WTC11 (cell line): ENCODE results near the gene SLTM. TPM values are rescaled to one million over a fixed set of nuclear protein-coding genes. Genes with fewer than 3 reads are reported as not detected.

Source experiments
- KAT7 ChIP-seq: sonication (generic); formaldehyde crosslinking; IDR thresholded peaks from 2 replicates; pipeline ENCODE4 v1.8.1; 2023; ENCODE audit warnings: missing genetic modification reagents, mild to moderate bottlenecking, borderline replicate concordance
- total RNA-seq: library from RNA; stranded (reverse); gene quantifications from 3 replicates; pipeline ENCODE4 v1.2.3, GENCODE V29; 2021
- TF ChIP-seq, protein P1 (sequence below): fragments of 250-450 bp; sonication (Bioruptor Pico); IDR thresholded peaks from 2 replicates; pipeline ENCODE4 v2.1.2; 2022; ENCODE audit warnings: mild to moderate bottlenecking, moderate library complexity
- TF ChIP-seq, protein P2 (sequence below): sonication (generic); formaldehyde crosslinking; conservative IDR thresholded peaks from 2 replicates; pipeline ENCODE4 v1.8.1; 2022; ENCODE audit warnings: mild to moderate bottlenecking, missing genetic modification reagents
- TF ChIP-seq, protein P3 (sequence below): sonication (generic); formaldehyde crosslinking; IDR thresholded peaks from 2 replicates; pipeline ENCODE4 v1.8.1; 2023; ENCODE audit warnings: mild to moderate bottlenecking, missing genetic modification reagents, moderate library complexity

The SLTM gene
- total RNA-seq, 1 experiment from 2014 or later: 126 TPM

DNA sequence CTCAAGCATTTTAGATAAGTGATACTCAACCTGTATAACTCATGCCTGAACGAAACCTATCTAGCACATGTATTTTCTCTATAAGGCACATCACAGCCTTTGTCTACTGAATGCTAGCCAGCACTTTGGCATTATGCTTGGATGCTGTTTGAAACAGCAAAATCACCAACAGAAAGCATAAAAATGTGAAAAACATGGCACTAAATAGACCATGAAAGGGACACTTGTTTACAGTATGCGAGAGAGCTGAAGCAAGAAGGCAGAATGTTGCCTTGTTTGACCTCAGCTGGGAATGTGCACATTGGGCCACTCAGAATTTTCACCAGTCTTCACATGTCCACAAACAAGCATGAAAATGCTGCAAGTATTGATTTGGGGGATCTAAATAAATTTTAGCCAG is 102.9 kb downstream of the SLTM start (continued):
- TF ChIP-seq, protein P1, sequence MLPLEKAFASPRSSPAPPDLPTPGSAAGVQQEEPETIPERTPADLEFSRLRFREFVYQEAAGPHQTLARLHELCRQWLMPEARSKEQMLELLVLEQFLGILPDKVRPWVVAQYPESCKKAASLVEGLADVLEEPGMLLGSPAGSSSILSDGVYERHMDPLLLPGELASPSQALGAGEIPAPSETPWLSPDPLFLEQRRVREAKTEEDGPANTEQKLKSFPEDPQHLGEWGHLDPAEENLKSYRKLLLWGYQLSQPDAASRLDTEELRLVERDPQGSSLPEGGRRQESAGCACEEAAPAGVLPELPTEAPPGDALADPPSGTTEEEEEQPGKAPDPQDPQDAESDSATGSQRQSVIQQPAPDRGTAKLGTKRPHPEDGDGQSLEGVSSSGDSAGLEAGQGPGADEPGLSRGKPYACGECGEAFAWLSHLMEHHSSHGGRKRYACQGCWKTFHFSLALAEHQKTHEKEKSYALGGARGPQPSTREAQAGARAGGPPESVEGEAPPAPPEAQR (CRISPR knock-in tag): no peak
- TF ChIP-seq, protein P2, sequence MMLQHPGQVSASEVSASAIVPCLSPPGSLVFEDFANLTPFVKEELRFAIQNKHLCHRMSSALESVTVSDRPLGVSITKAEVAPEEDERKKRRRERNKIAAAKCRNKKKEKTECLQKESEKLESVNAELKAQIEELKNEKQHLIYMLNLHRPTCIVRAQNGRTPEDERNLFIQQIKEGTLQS (CRISPR knock-in tag): no peak
- TF ChIP-seq KAT7: no peak
- TF ChIP-seq, protein P3, sequence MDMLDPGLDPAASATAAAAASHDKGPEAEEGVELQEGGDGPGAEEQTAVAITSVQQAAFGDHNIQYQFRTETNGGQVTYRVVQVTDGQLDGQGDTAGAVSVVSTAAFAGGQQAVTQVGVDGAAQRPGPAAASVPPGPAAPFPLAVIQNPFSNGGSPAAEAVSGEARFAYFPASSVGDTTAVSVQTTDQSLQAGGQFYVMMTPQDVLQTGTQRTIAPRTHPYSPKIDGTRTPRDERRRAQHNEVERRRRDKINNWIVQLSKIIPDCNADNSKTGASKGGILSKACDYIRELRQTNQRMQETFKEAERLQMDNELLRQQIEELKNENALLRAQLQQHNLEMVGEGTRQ (CRISPR knock-in tag): no peak

Other genes with a start within 250 kb of the SLTM start
- 128 to 133 TPM (median 130 TPM) in 3 replicates for gene ADAM10, start 184.0 kb downstream of the SLTM start, total RNA-seq
- 27.0 to 29.9 TPM (median 29.6 TPM) in 3 replicates for gene MINDY2, start 162.4 kb downstream of the SLTM start, total RNA-seq
- gene RNF111, start 54.0 kb upstream of the SLTM start, total RNA-seq: 22.4 to 22.6 TPM (median 22.6 TPM) in 3 replicates
- gene CCNB2, start 171.5 kb upstream of the SLTM start, total RNA-seq: 93.3 to 101 TPM (median 98.8 TPM) in 3 replicates